ENCODE results near the gene RAD51AP2. TPM values are rescaled to one million over a fixed set of nuclear protein-coding genes. Genes with fewer than 3 reads are reported as not detected.

Gene RAD51AP2
- total and polyA plus RNA-seq, 2 donors = 0.18 TPM; not detected in 1

- peaks cover 55 to 70% of the 10 kb centered on the region in 2 donors for H3K27me3 ChIP-seq (ENCODE audit: control insufficient read depth in 2 of 2, insufficient read depth in 1 of 2, low read length in 1 of 2)
- H3K9me3 ChIP-seq (ENCODE audit: control insufficient read depth in 2 of 2, insufficient read depth in 1 of 2, low read length in 1 of 2) = no peaks in the 10 kb centered on the region
- H3K27ac ChIP-seq (ENCODE audit: low read depth in 1 of 2, low read length in 1 of 2) = no peak overlapping the region
- peak overlapping the region; percentile 3 to 29 for H3K4me3 ChIP-seq (ENCODE audit: low read length in 2 of 2)
- no peaks in the 10 kb centered on the region for H3K36me3 ChIP-seq (ENCODE audit: control insufficient read depth in 2 of 2, insufficient read depth in 2 of 2, low read length in 1 of 2)
- H3K4me1 ChIP-seq (ENCODE audit: control insufficient read depth in 2 of 2, insufficient read depth in 2 of 2, low read length in 2 of 2) = peaks cover 0 to 4% of the 10 kb centered on the region in 2 donors
- WGBS = 12% methylated on average over 13 of the region's 13 CpGs
- no peak for DNase-seq (ENCODE audit: low read depth in 6 of 9, low spot score in 9 of 9)
Observed at GRCh38 chr2:17539611-17540092, 21.4 kb upstream of the RAD51AP2 start.

- Histone ChIP-seq H3K27me3 (ENCODE audit: control insufficient read depth in 2 of 2, insufficient read depth in 1 of 2, low read length in 1 of 2) (peaks cover 55 to 70% of the 10 kb centered on the region in 2 donors), H3K9me3 (ENCODE audit: control insufficient read depth in 2 of 2, insufficient read depth in 1 of 2, low read length in 1 of 2) (no peaks in the 10 kb centered on the region), H3K4me1 (ENCODE audit: control insufficient read depth in 2 of 2, insufficient read depth in 2 of 2, low read length in 2 of 2) (peaks cover 0 to 4% of the 10 kb centered on the region in 2 donors), H3K36me3 (ENCODE audit: control insufficient read depth in 2 of 2, insufficient read depth in 2 of 2, low read length in 1 of 2) (no peaks in the 10 kb centered on the region), H3K27ac (ENCODE audit: low read depth in 1 of 2, low read length in 1 of 2) (no peak overlapping the region), H3K4me3 (ENCODE audit: low read length in 2 of 2) (peak overlapping the region; percentile 13 to 23)
- WGBS = 3% methylated on average over 52 of the region's 52 CpGs
- DNase-seq (ENCODE audit: low read depth in 6 of 9, low spot score in 9 of 9) = peak in 1 of 9 donors; percentile 13
Observed at GRCh38 chr2:17538844-17539554, 20.8 kb upstream of the RAD51AP2 start.

GRCh38 chr2:17538022-17538843 lies 20.0 kb upstream of the RAD51AP2 start:
- Histone ChIP-seq H3K27me3 (ENCODE audit: control insufficient read depth in 2 of 2, insufficient read depth in 1 of 2, low read length in 1 of 2) (peaks cover 52 to 62% of the 10 kb centered on the region in 2 donors), H3K27ac (ENCODE audit: low read depth in 1 of 2, low read length in 1 of 2) (no peak overlapping the region), H3K36me3 (ENCODE audit: control insufficient read depth in 2 of 2, insufficient read depth in 2 of 2, low read length in 1 of 2) (no peaks in the 10 kb centered on the region), H3K4me1 (ENCODE audit: control insufficient read depth in 2 of 2, insufficient read depth in 2 of 2, low read length in 2 of 2) (peaks cover 0 to 4% of the 10 kb centered on the region in 2 donors), H3K4me3 (ENCODE audit: low read length in 2 of 2) (peak overlapping the region; percentile 9 to 23), H3K9me3 (ENCODE audit: control insufficient read depth in 2 of 2, insufficient read depth in 1 of 2, low read length in 1 of 2) (no peaks in the 10 kb centered on the region)
- peak in 1 of 9 donors; percentile 7 for DNase-seq (ENCODE audit: low read depth in 6 of 9, low spot score in 9 of 9)
- WGBS = 7% methylated on average over 30 of the region's 30 CpGs

- 93% methylated on average over 2 of the region's 2 CpGs for WGBS
- no peaks in the 10 kb centered on the region for H3K9me3 ChIP-seq (ENCODE audit: control insufficient read depth in 2 of 2, insufficient read depth in 1 of 2, low read length in 1 of 2)
Observed at GRCh38 chr2:17536416-17536815, 18.2 kb upstream of the RAD51AP2 start.

GRCh38 chr2:17533546-17533945 lies 15.3 kb upstream of the RAD51AP2 start:
- no peak overlapping the region for H3K4me3 ChIP-seq (ENCODE audit: low read length in 2 of 2)
- H3K4me1 ChIP-seq (ENCODE audit: control insufficient read depth in 2 of 2, insufficient read depth in 2 of 2, low read length in 2 of 2) = no peaks in the 10 kb centered on the region
- no peaks in the 10 kb centered on the region for H3K9me3 ChIP-seq (ENCODE audit: control insufficient read depth in 2 of 2, insufficient read depth in 1 of 2, low read length in 1 of 2)
- DNase-seq (ENCODE audit: low read depth in 6 of 9, low spot score in 9 of 9) = no peak
- H3K27me3 ChIP-seq (ENCODE audit: control insufficient read depth in 2 of 2, insufficient read depth in 1 of 2, low read length in 1 of 2) = peaks cover 12 to 16% of the 10 kb centered on the region in 2 donors
- WGBS = 90% methylated on average over 2 of the region's 2 CpGs
- H3K36me3 ChIP-seq (ENCODE audit: control insufficient read depth in 2 of 2, insufficient read depth in 2 of 2, low read length in 1 of 2) = no peaks in the 10 kb centered on the region
- H3K27ac ChIP-seq (ENCODE audit: low read depth in 1 of 2, low read length in 1 of 2) = no peak overlapping the region

More at GRCh38 chr2:17536416-17536815, 18.2 kb upstream of the RAD51AP2 start:
- Histone ChIP-seq H3K27me3 (ENCODE audit: control insufficient read depth in 2 of 2, insufficient read depth in 1 of 2, low read length in 1 of 2) (peaks cover 41 to 44% of the 10 kb centered on the region in 2 donors), H3K27ac (ENCODE audit: low read depth in 1 of 2, low read length in 1 of 2) (no peak overlapping the region), H3K4me3 (ENCODE audit: low read length in 2 of 2) (no peak overlapping the region), H3K4me1 (ENCODE audit: control insufficient read depth in 2 of 2, insufficient read depth in 2 of 2, low read length in 2 of 2) (peaks cover 0 to 4% of the 10 kb centered on the region in 2 donors), H3K36me3 (ENCODE audit: control insufficient read depth in 2 of 2, insufficient read depth in 2 of 2, low read length in 1 of 2) (no peaks in the 10 kb centered on the region)
- DNase-seq (ENCODE audit: low read depth in 6 of 9, low spot score in 9 of 9) = no peak

GRCh38 chr2:17529771-17530170 lies 11.5 kb upstream of the RAD51AP2 start:
- no peak overlapping the region for H3K4me3 ChIP-seq (ENCODE audit: low read length in 2 of 2)
- 89% methylated on average over 2 of the region's 2 CpGs for WGBS
- no peaks in the 10 kb centered on the region for H3K9me3 ChIP-seq (ENCODE audit: control insufficient read depth in 2 of 2, insufficient read depth in 1 of 2, low read length in 1 of 2)
- peaks cover 0 to 2% of the 10 kb centered on the region in 2 donors for H3K27me3 ChIP-seq (ENCODE audit: control insufficient read depth in 2 of 2, insufficient read depth in 1 of 2, low read length in 1 of 2)
- H3K36me3 ChIP-seq (ENCODE audit: control insufficient read depth in 2 of 2, insufficient read depth in 2 of 2, low read length in 1 of 2) = no peaks in the 10 kb centered on the region
- H3K27ac ChIP-seq (ENCODE audit: low read depth in 1 of 2, low read length in 1 of 2) = no peak overlapping the region
- no peak for DNase-seq (ENCODE audit: low read depth in 6 of 9, low spot score in 9 of 9)
- no peaks in the 10 kb centered on the region for H3K4me1 ChIP-seq (ENCODE audit: control insufficient read depth in 2 of 2, insufficient read depth in 2 of 2, low read length in 2 of 2)

GRCh38 chr2:17522303-17522702 lies 4.1 kb upstream of the RAD51AP2 start:
- Histone ChIP-seq H3K36me3 (ENCODE audit: control insufficient read depth in 2 of 2, insufficient read depth in 2 of 2, low read length in 1 of 2) (no peaks in the 10 kb centered on the region), H3K9me3 (ENCODE audit: control insufficient read depth in 2 of 2, insufficient read depth in 1 of 2, low read length in 1 of 2) (peaks cover 0 to 3% of the 10 kb centered on the region in 2 donors), H3K27ac (ENCODE audit: low read depth in 1 of 2, low read length in 1 of 2) (no peak overlapping the region), H3K4me1 (ENCODE audit: control insufficient read depth in 2 of 2, insufficient read depth in 2 of 2, low read length in 2 of 2) (peaks cover 0 to 6% of the 10 kb centered on the region in 2 donors), H3K4me3 (ENCODE audit: low read length in 2 of 2) (no peak overlapping the region), H3K27me3 (ENCODE audit: control insufficient read depth in 2 of 2, insufficient read depth in 1 of 2, low read length in 1 of 2) (peaks cover 0 to 12% of the 10 kb centered on the region in 2 donors)
- WGBS = 94% methylated on average over 6 of the region's 6 CpGs
- no peak for DNase-seq (ENCODE audit: low read depth in 6 of 9, low spot score in 9 of 9)

- no peaks in the 10 kb centered on the region for H3K36me3 ChIP-seq (ENCODE audit: control insufficient read depth in 2 of 2, insufficient read depth in 2 of 2, low read length in 1 of 2)
- DNase-seq (ENCODE audit: low read depth in 6 of 9, low spot score in 9 of 9) = no peak
- H3K4me3 ChIP-seq (ENCODE audit: low read length in 2 of 2) = no peak overlapping the region
- H3K27ac ChIP-seq (ENCODE audit: low read depth in 1 of 2, low read length in 1 of 2) = no peak overlapping the region
- 94% methylated on average over 2 of the region's 2 CpGs for WGBS
- peaks cover 0 to 3% of the 10 kb centered on the region in 2 donors for H3K9me3 ChIP-seq (ENCODE audit: control insufficient read depth in 2 of 2, insufficient read depth in 1 of 2, low read length in 1 of 2)
- H3K4me1 ChIP-seq (ENCODE audit: control insufficient read depth in 2 of 2, insufficient read depth in 2 of 2, low read length in 2 of 2) = peaks cover 0 to 6% of the 10 kb centered on the region in 2 donors
- peaks cover 0 to 12% of the 10 kb centered on the region in 2 donors for H3K27me3 ChIP-seq (ENCODE audit: control insufficient read depth in 2 of 2, insufficient read depth in 1 of 2, low read length in 1 of 2)
Observed at GRCh38 chr2:17521621-17522020, 3.4 kb upstream of the RAD51AP2 start.

GRCh38 chr2:17520761-17521160 lies 2.5 kb upstream of the RAD51AP2 start:
- Histone ChIP-seq H3K9me3 (ENCODE audit: control insufficient read depth in 2 of 2, insufficient read depth in 1 of 2, low read length in 1 of 2) (peaks cover 0 to 3% of the 10 kb centered on the region in 2 donors), H3K36me3 (ENCODE audit: control insufficient read depth in 2 of 2, insufficient read depth in 2 of 2, low read length in 1 of 2) (no peaks in the 10 kb centered on the region), H3K4me3 (ENCODE audit: low read length in 2 of 2) (no peak overlapping the region), H3K27ac (ENCODE audit: low read depth in 1 of 2, low read length in 1 of 2) (no peak overlapping the region), H3K4me1 (ENCODE audit: control insufficient read depth in 2 of 2, insufficient read depth in 2 of 2, low read length in 2 of 2) (peaks cover 0 to 6% of the 10 kb centered on the region in 2 donors), H3K27me3 (ENCODE audit: control insufficient read depth in 2 of 2, insufficient read depth in 1 of 2, low read length in 1 of 2) (peaks cover 0 to 12% of the 10 kb centered on the region in 2 donors)
- DNase-seq (ENCODE audit: low read depth in 6 of 9, low spot score in 9 of 9) = no peak
- 79% methylated on average over 2 of the region's 2 CpGs for WGBS
